ENCODE data around the gene STAT5B.
"Not testable (repeated sequence)": the region's sequence is repeated elsewhere in the genome, so short reads cannot be mapped to it uniquely, and the experiment has no call there.

The STAT5B gene

GRCh38 chr17:42266918-42267766, 9.0 kb downstream of the STAT5B start:
- peak; percentile 53 for DNase-seq

DNA sequence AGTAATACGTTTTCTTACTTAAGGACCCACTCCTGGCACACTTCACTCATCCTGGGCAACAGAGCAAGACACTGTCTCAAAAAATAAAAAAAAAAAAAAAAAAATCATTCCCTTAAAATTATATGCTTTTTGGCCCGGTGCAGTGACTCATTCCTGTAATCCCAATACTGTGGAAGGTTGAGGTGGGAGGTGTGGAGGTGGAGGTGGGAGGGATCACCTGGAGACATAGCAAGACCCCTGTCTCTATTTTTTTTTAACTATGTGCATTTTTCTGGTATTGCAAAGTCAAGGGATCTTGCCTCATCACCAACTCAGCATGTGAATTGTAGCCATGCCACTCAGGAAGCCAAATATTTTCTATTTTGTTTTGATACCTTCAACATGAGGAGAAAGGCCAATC, 9.7 kb downstream of the STAT5B start:
- no peak for DNase-seq

DNA sequence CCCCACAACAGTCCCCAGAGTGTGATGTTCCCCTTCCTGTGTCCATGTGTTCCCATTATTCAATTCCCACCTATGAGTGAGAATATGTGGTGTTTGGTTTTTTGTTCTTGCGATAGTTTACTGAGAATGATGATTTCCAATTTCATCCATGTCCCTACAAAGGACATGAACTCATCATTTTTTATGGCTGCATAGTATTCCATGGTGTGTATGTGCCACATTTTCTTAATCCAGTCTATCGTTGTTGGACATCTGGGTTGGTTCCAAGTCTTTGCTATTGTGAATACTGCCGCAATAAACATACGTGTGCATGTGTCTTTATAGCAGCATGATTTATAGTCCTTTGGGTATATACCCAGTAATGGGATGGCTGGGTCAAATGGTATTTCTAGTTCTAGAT, 11.8 kb downstream of the STAT5B start:
- not testable (repeated sequence) for DNase-seq

- no peak for DNase-seq
These were observed 15.9 kb downstream of the STAT5B start for GRCh38 chr17:42260318-42260717.

DNA sequence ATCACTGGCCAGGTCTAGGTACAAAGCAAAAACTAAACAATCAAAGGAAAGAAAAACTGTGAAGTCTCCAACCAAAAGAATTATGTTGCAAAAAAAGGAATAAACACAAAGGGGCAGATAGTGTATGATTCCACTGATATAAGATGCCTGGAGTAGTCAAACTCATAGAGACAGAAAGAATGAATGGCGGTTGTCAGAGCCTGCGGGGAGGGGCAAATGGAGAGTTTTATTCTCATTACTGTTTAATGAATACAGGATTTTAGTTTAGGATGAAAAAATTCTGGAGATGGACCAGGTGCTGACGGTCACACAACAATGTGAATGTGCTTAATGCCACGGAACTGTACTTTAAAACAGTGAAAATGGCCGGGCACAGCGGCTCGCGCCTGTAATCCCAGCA, 20.7 kb downstream of the STAT5B start:
- DNase-seq = no peak

- no peak for DNase-seq
These were observed 22.6 kb downstream of the STAT5B start for GRCh38 chr17:42253578-42253977.

GRCh38 chr17:42252597-42253550, 23.3 kb downstream of the STAT5B start:
- no peak for DNase-seq

DNA sequence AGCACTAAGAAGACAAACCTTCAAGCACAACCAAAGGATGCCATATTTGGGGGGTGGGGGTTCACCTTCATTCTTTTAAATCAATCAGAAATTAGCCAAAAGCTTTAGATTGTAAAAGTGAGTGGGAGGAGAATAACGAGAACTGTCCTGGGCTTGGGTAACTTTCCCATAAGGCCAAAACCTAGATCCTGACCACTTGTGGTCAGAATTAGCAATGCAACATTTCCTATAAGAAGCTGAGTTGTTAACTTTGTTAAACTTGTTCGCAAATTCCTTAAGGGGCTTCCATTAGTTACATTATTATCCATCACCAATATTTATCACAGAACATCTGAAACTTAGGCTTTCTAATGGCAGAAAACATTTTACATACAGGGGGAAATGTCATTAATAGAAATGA, 25.1 kb downstream of the STAT5B start:
- DNase-seq = no peak

GRCh38 chr17:42249681-42250446, 26.3 kb downstream of the STAT5B start:
- DNase-seq = peak; percentile 19

- DNase-seq = peak; percentile 76
These were observed 27.6 kb downstream of the STAT5B start for GRCh38 chr17:42248351-42249179.

DNA sequence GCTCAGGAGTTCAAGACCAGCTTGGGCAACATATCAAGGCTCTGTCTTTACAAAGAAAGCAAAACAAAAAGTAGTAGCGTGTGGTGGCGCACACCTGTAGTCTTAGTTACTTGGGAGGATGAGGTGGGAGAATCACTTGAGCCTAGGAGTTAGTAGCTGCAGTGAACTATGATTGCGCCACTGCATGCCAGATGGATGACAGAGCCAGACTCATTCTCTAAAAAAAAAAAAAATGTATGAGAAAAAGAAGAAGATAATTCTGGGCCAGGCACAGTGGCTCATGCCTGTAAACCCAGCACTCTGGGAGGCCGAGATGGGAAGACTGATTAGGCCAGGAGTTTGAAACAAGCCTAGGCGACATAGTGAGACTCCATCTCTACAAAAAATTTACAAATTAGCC, 28.5 kb downstream of the STAT5B start:
- no peak for DNase-seq

DNA sequence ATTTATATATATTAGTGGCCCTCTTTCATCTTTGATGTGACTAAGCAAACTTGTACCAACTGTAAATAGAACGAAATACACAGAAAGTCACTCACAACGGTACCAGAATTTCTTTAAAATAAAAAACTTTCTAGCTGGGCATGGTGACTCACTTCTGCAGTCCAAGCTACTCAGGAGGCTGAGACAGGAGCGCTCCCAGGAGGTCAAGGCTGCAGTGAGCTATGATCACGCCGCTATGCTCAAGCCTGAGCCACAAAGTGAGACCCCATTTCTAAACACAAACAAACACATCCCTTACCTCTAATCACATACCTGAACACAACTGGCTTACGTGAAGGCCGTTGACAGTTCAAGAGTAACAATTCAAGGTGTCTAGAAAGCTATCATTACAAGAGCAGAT, 29.7 kb downstream of the STAT5B start:
- no peak for DNase-seq

DNA sequence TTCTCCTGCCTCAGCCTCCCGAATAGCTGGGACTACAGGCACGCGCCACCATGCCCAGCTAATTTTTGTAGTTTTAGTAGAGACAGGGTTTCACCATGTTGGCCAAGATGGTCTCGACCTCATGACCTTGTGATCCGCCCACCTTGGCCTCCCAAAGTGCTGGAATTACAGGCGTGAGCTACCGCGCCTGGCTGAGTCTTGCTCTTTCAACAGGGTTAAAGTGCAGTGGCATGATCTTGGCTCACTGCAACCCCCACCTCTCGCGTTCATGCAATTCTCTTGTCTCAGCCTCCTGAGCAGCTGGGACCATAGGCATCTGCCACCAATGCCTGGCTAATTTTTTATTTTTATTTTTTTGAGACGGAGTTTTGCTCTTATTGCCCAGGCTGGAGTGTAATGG, 31.0 kb downstream of the STAT5B start:
- not testable (repeated sequence) for DNase-seq

- not testable (repeated sequence) for DNase-seq
These were observed 32.1 kb downstream of the STAT5B start for GRCh38 chr17:42244116-42244515.

- no peak for DNase-seq
These were observed 32.7 kb downstream of the STAT5B start for GRCh38 chr17:42243493-42243982.

- no peak for DNase-seq
These were observed 34.3 kb downstream of the STAT5B start for GRCh38 chr17:42241871-42242270.

DNA sequence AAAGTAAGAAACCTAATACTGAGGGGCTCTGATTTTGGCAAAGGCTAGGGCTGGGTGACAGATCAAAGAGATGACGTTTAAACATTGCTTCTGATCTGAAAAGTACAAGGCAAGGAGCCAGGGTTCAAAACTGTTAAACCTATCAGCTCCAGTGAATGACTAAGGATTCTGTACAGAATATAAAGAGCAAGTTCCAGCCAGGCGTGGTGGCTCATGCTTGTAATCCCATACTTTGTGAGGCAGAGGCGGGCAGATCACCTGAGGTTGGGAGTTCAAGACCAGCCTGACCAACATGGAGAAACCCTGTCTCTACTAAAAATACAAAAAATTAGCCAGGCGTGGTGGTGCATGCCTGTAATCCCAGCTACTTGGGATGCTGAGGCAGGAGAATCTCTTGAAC, 35.3 kb downstream of the STAT5B start:
- not testable (repeated sequence) for DNase-seq

DNA sequence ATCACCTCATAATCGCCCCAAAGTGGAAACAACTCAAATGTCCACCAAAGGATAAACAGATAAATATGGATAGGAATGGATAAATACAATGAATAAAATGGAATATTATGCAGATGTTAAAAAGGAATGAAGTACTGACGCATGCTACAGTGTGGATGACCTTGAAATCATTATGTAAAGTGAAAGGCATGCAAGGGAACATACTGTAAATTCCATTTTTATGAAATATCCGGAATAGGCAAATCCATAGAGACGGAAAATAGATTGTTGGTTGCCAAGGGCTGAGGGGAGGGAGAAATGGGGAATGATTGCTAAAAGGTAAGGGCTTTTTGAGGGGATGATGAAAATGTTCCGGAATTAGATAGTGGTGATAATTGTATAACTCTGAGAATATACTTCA, 36.0 kb downstream of the STAT5B start:
- DNase-seq = no peak

- DNase-seq = not testable (repeated sequence)
These were observed 36.6 kb downstream of the STAT5B start for GRCh38 chr17:42239576-42239975.

DNA sequence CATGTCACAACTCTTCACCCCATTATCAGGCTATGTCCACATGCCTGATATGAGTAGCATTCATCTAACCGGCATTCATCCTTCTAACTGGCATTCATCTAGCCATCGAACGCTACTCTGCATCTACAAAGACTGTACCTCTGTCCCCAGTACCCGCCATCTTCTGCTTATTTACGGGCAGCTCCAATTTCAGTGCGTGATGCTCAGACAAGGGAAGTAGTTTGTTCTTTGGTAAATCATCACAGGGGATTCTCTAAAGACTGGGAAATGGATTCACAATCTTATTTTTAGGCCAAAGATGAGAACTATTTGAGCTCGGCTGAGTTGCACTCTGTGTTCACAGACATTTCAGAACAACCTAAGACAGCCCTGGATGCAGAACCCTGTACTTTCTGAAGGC, 39.4 kb downstream of the STAT5B start:
- DNase-seq = no peak

GRCh38 chr17:42233994-42234393, 42.2 kb downstream of the STAT5B start:
- DNase-seq = no peak

GRCh38 chr17:42233156-42233555, 43.0 kb downstream of the STAT5B start:
- no peak for DNase-seq
